Urinary bladder (tissue), 4 donors: ENCODE results near the gene TMEM167A. TPM values are rescaled to one million over a fixed set of nuclear protein-coding genes. Genes with fewer than 3 reads are reported as not detected.
A peak's percentile ranks its signal among the peaks of the same experiment; 100 is the strongest.

ENCODE experiments used
- DNase-seq: peaks from one replicate; pipeline ENCODE4 v3.0.0-alpha.2; 2015; ENCODE audit errors: extremely low spot score
- H3K27ac ChIP-seq: one replicate; pipeline ENCODE4 v1.5.1; 2013; ENCODE audit warnings: low read depth, mild to moderate bottlenecking, moderate library complexity
- H3K36me3 ChIP-seq: one replicate; pipeline ENCODE4 v1.6.1; 2013; ENCODE audit warnings: mild to moderate bottlenecking, moderate library complexity; ENCODE audit not compliant: insufficient read depth
- H3K4me1 ChIP-seq: one replicate; pipeline ENCODE4 v1.6.1; 2013; ENCODE audit warnings: mild to moderate bottlenecking, moderate library complexity; ENCODE audit not compliant: insufficient read depth
- H3K4me3 ChIP-seq: one replicate; pipeline ENCODE4 v1.5.1; 2013; ENCODE audit warnings: low read depth, low read length
- WGBS: extraction: QIAGEN DNeasy Blood & Tissue Kit; methylation state at CpG from one replicate; pipeline ENCODE4 v1.1.7; 2013; 5-methylcytosine and 5-hydroxymethylcytosine counted together
- polyA plus RNA-seq: library from polyadenylated mRNA; stranded (reverse); fragments of 200-250 nt; gene quantifications from one replicate; pipeline ENCODE4 v1.2.3, GENCODE V29; 2013
- total RNA-seq: library from RNA; depleted of rRNA; stranded (reverse); fragments of >200 nt; gene quantifications from one replicate; pipeline ENCODE4 v1.2.3, GENCODE V29; 2014
- donor health status: healthy with polysubstance abuse.
- donor health status: healthy.

TMEM167A gene
- total and polyA plus RNA-seq, 2 donors: 30.1 to 113 TPM

DNA sequence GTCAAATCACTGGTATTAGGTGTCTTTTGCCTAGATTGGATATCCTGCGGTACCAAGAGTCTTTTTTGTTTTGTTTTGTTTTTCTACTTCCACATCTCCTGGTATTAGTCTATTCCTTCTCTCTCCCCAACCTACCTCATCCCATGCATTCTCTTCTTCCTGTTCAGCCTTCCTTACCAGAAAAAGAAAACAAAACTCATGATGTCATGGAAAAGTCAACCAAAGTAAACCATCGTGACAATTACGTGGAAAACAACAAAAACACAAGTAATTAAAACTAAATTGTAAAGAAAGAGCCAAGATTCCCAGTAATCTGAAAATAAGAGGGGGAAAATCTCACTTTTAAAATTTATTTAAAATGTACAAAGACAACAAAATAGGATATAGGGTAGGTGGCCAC, 38.3 kb downstream of the TMEM167A start:
- Histone ChIP-seq H3K4me1 (no peaks in the 10 kb centered on the region), H3K27ac (no peak overlapping the region), H3K4me3 (no peak overlapping the region), H3K36me3 (no peaks in the 10 kb centered on the region)
- DNase-seq: no peak
- WGBS: 97% methylated on average over 3 of the region's 3 CpGs

DNA sequence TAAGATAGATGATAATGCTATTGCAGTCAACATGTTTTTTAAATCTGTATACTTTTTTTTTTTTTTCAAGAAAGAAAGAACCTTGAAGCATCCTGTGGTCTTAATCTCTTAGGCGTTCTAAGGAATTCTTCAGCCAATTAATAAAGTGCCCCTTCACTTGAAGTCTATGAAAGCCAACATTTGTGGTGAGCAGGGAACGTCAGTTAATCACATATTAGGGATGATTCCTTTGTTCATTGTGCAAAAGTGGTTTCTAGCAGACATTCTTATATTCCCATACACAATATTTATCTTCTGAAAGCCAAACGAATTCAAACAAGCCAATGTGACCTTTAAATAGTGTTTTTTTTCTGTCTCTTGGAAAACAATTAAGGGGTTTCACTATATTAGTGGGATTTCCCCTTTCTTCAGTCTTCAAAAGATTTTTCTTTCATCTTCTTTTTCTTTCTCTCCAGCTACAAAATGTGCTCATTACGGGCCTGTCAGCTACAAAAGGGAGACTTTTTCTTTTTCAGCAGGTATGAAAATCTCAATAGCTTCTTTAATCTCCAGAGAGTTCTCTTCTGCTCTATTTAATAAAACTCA, 40.1 kb downstream of the TMEM167A start:
- H3K36me3 ChIP-seq: no peaks in the 10 kb centered on the region
- H3K4me3 ChIP-seq: no peak overlapping the region
- 82% methylated on average over 4 of the region's 4 CpGs for WGBS
- H3K4me1 ChIP-seq: no peaks in the 10 kb centered on the region
- no peak overlapping the region for H3K27ac ChIP-seq
- no peak for DNase-seq

DNA sequence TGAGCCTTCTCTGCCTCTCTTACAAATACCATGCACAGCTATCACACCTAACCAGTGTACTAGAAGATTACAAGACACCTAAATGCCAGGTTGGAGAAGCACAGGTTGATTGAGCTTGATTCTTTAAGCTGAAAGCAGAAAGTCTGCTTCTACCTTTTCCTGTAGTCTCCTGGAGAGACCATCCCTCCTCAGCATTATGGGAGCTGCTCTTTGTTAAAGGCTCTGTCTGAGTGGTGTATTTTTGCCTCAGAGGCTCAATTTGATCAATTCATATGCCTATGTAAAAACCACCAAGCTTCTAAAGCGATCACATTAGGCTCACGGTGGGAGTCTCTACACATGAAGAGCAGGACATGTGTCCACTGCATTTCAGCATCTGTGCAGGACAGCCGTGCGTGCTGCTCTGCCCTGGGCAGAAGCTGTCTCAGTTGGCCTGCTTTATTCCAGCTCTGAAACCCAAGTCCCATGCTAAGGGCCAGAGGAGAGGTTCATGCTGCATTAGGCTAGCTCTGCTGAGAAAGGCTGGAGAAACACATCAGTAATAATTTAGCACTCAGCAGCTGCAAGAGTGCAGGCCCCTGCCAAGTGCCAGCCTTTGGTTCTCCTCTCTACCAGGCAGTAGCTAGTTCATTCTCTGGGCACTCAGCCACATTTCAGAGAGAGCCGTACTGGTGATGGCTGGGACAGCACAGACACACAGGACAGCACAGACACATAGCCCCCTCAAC, 41.7 kb downstream of the TMEM167A start:
- Histone ChIP-seq H3K4me1 (no peaks in the 10 kb centered on the region), H3K27ac (no peak overlapping the region), H3K4me3 (no peak overlapping the region), H3K36me3 (no peaks in the 10 kb centered on the region)
- 70% methylated on average over 5 of the region's 5 CpGs for whole genome bisulfite sequencing
- peak; percentile 11 for DNase-seq

DNA sequence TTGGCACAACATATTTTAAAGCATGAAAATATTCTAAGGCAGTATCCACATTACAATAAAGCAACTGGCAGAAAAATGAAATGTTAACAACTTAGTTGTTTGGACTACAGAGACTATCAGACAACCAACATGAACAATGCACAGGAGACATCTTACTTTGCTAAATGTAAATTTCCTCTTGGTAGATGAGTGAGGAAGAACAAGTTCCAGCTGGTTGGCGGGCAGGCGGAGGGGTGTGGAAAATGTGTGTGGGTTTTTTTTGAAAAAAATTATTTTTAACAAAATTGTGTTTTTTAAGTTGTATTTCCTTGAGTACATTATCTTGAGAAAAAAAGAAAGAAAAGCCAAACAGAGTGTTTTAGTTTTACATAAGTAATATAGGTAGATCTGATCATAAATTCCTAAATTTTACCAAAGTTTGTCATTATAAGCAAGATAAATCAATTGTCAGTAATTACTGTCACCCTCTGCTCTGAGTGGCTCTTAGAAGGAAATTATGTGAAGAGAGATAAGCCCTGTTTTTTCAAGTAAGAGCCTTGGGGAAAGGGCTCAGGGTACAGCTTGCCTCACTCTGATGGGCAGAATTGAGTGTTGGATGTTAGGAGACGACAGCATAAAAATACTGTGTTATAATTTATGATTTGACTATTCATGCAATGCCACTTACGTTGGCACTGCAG, 42.5 kb downstream of the TMEM167A start:
- DNase-seq: no peak
- Histone ChIP-seq H3K4me3 (no peak overlapping the region), H3K4me1 (no peaks in the 10 kb centered on the region), H3K36me3 (no peaks in the 10 kb centered on the region), H3K27ac (no peak overlapping the region)
- 89% methylated on average over 4 of the region's 4 CpGs for WGBS

DNA sequence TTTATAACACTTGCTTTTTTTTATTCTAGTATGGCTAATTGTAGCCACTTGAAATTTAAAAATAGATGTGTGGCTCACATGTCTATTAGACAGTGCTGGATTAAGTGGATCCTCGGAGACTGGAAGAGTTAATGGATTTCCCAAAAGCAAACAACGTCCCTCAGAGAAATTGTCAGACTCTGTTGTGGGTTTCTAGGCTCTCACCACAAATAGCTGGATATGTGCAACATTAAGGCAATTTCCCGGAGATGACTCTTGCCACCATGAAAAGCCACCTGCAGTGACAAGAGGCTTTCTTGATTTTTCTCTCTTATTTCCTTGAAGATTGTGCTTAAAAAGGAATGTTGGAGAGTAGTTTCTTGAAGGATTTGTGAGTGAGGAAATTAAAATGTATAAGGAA, 43.2 kb downstream of the TMEM167A start:
- WGBS: 77% methylated on average over 3 of the region's 3 CpGs
- no peak overlapping the region for H3K4me3 ChIP-seq
- H3K36me3 ChIP-seq: no peaks in the 10 kb centered on the region
- H3K27ac ChIP-seq: no peak overlapping the region
- H3K4me1 ChIP-seq: no peaks in the 10 kb centered on the region
- DNase-seq: no peak

DNA sequence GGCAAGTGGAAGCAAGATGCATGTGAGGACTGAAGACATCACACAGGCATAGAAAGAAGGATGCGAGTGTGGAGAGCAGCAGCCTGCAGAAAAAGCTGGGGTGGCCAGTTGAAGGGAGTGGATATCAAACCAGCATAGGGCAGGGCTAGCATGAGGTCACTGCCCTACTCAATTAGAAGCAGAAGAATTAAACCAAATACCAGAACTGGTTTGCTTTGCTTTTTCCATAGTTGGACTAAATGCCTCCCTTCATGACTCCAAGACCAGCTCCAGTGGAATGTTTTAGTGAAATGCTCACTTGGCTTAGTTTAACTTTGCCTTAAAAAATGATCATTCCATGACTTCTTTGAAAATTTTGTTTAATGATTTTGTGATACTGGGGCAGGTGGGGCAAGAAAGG, 45.8 kb downstream of the TMEM167A start:
- no peaks in the 10 kb centered on the region for H3K4me1 ChIP-seq
- no peaks in the 10 kb centered on the region for H3K36me3 ChIP-seq
- no peak overlapping the region for H3K4me3 ChIP-seq
- H3K27ac ChIP-seq: no peak overlapping the region
- WGBS: 88% methylated on average over 1 of the region's 1 CpG
- DNase-seq: no peak

DNA sequence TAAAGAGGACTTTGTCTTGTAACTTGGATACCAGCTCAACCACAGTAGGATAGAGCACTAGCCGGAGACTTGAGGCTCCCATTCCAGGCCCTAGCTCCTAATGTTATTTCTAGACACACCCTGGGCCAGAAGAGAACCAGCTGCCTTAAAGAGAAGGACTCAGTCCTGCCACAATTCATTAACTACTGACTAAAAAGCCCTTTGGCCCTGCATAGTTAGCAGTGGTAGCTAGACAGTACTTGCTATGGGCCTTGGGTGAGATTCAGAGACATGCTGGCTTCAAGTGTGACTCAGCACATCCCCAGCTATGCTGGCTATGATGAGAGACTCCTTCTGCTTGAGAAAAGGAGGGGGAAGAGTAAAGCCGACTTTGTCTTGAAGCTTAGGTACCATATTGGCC, 47.3 kb downstream of the TMEM167A start:
- Histone ChIP-seq H3K4me1 (no peaks in the 10 kb centered on the region), H3K27ac (no peak overlapping the region), H3K4me3 (no peak overlapping the region), H3K36me3 (no peaks in the 10 kb centered on the region)
- no peak for DNase-seq
- WGBS: 94% methylated on average over 2 of the region's 2 CpGs

DNA sequence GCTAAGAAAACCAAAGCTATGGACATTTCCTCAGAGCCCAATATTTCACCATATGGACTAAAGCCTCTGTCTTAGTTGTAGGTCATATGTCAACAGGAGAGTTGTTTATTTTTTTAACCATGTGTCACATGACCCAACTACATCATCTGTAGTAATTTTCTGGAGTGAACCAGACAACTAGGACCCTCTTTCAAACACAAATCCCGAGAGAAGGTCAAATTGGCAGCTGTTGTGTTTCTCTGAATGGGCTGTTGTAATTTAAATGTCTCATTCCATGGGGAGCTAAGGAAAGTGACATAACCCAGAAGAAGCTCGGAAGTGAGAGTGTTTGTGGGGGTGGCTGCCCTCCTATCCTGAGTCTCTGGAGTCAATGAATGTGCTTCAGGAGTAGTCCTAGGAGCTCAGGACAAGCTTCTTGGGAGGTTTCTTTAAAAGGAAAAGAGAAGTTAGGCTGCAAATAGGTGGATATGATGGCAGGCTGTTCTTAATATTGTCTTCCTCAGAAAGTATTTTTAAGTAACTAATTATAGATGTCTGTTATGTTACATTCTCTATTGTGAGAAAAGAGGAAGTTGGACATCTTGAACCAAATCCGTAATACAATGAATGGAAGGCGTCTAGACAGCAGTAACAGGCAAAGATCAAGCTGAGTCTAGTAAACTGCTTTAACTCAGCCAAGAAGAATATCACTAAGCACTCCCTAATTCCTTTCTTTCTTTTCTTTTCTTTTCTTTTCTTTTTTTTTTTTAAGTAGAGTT, 50.1 kb downstream of the TMEM167A start:
- Histone ChIP-seq H3K27ac (no peak overlapping the region), H3K4me1 (no peaks in the 10 kb centered on the region), H3K4me3 (no peak overlapping the region), H3K36me3 (no peaks in the 10 kb centered on the region)
- no peak for DNase-seq
- WGBS: 76% methylated on average over 4 of the region's 4 CpGs

DNA sequence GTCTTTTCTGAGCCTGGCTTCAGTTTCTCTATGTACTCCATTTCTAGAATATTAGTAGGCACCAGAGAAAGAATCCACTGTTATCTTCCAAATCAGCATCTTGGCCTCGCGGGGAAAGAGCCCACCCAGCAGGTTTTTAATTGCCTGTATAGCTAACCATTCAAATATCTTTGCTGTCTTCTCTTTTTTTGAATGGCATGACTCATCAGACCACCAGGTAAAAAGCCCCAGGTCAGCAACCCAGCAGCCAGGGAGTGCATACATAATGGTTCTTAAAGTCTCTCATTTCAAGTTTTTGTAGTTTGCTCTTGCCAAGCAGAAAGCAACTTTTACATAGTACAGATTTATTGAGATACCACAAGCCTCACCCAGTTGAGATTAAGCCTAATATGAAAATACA, 50.7 kb downstream of the TMEM167A start:
- Histone ChIP-seq H3K36me3 (no peaks in the 10 kb centered on the region), H3K4me1 (no peaks in the 10 kb centered on the region), H3K4me3 (no peak overlapping the region), H3K27ac (no peak overlapping the region)
- 75% methylated on average over 2 of the region's 2 CpGs for WGBS
- DNase-seq: no peak

DNA sequence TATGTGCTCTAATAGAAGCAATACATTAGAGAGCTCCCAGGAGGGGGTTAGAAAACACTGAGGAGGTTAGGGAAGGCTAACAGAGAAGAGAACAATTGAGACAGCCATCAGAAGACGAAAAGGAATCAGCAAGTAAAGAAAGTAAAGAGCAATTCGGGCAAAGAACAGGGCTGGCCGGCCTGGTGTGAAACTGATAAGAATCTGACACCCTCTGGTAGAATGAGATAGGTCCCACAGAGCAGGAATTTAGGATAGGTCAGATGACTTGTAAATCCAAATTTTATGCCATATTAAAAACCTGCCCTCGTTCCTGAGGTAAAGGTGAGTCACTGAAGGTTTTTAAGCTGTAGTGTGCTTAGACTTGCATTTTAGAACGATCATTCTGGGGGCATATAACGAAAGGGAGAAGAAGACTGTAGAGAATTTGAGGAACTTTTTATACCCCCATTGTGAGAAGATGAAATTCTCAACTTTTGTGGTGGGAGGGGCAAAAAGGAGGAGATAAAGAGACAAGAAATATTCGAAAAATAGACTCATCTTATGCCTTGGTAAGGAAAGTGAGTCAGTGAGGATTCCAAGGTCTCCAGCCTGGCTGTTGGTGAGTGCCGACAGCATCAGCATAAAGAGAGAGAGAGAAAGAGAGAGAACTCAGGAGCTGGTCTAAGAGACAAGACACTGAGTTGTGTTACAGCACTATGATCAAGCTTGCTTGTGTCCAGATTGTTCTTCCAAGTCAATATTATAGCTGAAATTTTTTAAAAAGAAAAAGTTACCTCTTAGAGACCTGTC, 51.3 kb downstream of the TMEM167A start:
- Histone ChIP-seq H3K27ac (no peak overlapping the region), H3K36me3 (no peaks in the 10 kb centered on the region), H3K4me1 (no peaks in the 10 kb centered on the region), H3K4me3 (no peak overlapping the region)
- 87% methylated on average over 8 of the region's 8 CpGs for WGBS
- DNase-seq: no peak

DNA sequence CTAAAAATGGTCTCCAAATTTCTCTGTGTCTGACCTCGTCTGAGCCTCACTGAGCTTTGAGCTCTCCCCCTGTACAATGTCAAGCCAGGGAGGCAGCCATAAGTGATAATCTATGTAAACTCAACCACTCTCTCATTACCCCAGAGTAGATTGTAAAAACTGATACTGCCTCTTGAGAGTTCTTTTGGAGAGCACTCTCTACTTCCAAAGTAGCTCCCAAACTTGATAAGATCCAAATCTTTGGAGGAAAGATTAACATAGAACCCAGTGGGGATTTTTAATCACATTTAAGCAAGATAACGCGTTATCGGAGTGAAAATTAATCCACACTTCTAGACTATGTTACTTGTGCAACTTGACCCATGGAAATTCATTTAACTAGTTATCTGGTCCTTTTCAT, 54.9 kb downstream of the TMEM167A start:
- 69% methylated on average over 4 of the region's 4 CpGs for WGBS
- DNase-seq: no peak
- no peak overlapping the region for H3K4me3 ChIP-seq
- no peak overlapping the region for H3K27ac ChIP-seq
- H3K36me3 ChIP-seq: peaks cover 1% of the 10 kb centered on the region
- H3K4me1 ChIP-seq: no peaks in the 10 kb centered on the region

DNA sequence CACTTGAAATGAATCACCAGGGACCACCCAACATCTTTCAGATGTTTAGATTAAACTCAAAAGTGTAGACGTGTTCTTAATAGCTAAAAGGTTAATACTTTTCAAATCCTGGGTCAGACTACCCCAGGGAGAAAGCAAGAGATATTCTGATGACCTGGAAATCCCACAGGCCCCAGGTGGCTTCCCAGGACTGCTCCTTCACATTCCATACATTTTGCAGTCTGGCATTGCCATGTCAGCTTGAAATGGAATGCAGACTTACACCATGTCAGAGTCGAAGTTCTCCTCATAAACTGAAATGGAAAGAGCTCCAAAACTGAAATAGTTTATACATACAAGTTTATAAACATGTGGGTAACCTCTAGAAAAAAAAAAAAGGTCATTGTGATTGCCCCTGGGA, 61.5 kb downstream of the TMEM167A start:
- no peak for DNase-seq
- Histone ChIP-seq H3K36me3 (peaks cover 1% of the 10 kb centered on the region), H3K4me1 (no peaks in the 10 kb centered on the region), H3K4me3 (no peak overlapping the region), H3K27ac (no peak overlapping the region)
- 38% methylated on average over 2 of the region's 2 CpGs for WGBS

DNA sequence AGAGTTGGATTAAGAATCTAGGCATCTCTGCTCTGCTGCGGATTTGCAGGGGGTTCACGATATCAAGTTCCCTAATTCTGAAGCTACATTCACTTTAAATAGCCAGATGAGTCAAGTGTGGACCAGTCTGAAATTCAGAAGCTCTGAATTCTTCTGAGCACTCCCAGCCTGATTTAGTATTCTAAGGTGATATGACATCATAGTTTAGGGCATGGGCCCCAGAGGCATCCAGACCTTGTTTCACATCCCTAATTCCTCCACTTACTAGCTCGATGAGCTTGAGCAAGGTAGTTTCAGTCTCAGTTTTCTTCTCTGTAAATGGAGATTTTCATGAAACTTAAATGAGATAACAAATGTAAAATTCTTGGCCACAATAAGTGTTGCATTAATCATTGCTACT, 65.2 kb downstream of the TMEM167A start:
- Histone ChIP-seq H3K36me3 (no peaks in the 10 kb centered on the region), H3K4me1 (no peaks in the 10 kb centered on the region), H3K4me3 (no peak overlapping the region), H3K27ac (no peak overlapping the region)
- DNase-seq: no peak
- 85% methylated on average over 3 of the region's 3 CpGs for WGBS
